Esophagus squamous epithelium (tissue), 4 donors: ENCODE measurements around the gene B3GNT7.
"Not testable (repeated sequence)": the region's sequence is repeated elsewhere in the genome, so short reads cannot be mapped to it uniquely, and the experiment has no call there.

Experiments
- POLR2A ChIP-seq, 4 donors: fragments of 450-650 bp; IDR thresholded peaks; one replicate each; pipeline ENCODE4 v1.6.1; 2017; ENCODE audit warnings: antibody characterized with exemption in 4 of 4, mild to moderate bottlenecking in 4 of 4, moderate library complexity in 3 of 4
- TF ChIP-seq, protein P1 (sequence below), 6 experiments: fragments of 450-650 bp in 4 of 6; fragments of 200-600 bp in 2 of 6; sonication (generic) in 2 of 6; IDR thresholded peaks; one replicate each; pipeline ENCODE4 v1.5.1; 2016 to 2019; ENCODE audit warnings: antibody characterized with exemption in 6 of 6, mild to moderate bottlenecking in 4 of 6, moderate library complexity in 4 of 6

DNA sequence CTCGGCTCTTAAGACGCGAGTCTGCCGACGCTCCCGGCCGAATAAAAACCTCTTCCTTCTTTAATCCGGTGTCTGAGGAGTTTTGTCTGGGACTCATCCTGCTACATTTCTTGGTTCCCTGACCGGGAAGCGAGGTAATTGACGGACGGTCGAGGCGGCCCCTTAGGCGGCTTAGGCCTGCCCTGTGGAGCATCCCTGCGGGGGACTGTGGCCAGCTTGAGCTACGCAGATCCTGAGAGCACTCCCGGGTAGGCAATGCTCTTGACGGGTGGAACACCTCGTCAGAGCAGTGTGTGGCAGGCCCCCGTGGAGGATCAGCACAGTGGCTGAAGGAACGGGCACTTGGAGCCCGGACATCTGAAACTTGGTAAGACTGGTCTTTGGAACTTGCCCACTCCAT, 5.6 kb downstream of the B3GNT7 start:
- TF ChIP-seq, protein P1, sequence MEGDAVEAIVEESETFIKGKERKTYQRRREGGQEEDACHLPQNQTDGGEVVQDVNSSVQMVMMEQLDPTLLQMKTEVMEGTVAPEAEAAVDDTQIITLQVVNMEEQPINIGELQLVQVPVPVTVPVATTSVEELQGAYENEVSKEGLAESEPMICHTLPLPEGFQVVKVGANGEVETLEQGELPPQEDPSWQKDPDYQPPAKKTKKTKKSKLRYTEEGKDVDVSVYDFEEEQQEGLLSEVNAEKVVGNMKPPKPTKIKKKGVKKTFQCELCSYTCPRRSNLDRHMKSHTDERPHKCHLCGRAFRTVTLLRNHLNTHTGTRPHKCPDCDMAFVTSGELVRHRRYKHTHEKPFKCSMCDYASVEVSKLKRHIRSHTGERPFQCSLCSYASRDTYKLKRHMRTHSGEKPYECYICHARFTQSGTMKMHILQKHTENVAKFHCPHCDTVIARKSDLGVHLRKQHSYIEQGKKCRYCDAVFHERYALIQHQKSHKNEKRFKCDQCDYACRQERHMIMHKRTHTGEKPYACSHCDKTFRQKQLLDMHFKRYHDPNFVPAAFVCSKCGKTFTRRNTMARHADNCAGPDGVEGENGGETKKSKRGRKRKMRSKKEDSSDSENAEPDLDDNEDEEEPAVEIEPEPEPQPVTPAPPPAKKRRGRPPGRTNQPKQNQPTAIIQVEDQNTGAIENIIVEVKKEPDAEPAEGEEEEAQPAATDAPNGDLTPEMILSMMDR (IDR thresholded peaks at IDR 0.05) = not testable (repeated sequence)
- not testable (repeated sequence) for TF ChIP-seq POLR2A (IDR thresholded peaks at IDR 0.05)
